Liver (tissue), 9 donors: ENCODE data around the gene FXYD4. TPM values are rescaled to one million over a fixed set of nuclear protein-coding genes. Genes with fewer than 3 reads are reported as not detected.

ENCODE experiments used
- DNase-seq: peaks from one replicate; pipeline ENCODE4 v3.0.0-alpha.2; 2017; ENCODE audit warnings: low spot score
- H3K27ac ChIP-seq, 2 donors: one replicate each; pipeline ENCODE4 v1.7.0; 2013; ENCODE audit warnings: inconsistent platforms in 2 of 2, low read length in 2 of 2, control low read depth in 1 of 2, low read depth in 1 of 2, mild to moderate bottlenecking in 1 of 2
- H3K27me3 ChIP-seq, 4 donors: one replicate each; pipeline versions ENCODE4 v1.6.1 to v1.7.0; 2013; ENCODE audit warnings: low read length in 3 of 4, inconsistent platforms in 1 of 4, mild to moderate bottlenecking in 1 of 4, moderate library complexity in 1 of 4; ENCODE audit not compliant: control insufficient read depth in 4 of 4, insufficient read depth in 4 of 4
- H3K36me3 ChIP-seq, 4 donors: one replicate each; pipeline versions ENCODE4 v1.6.1 to v1.7.0; 2013; ENCODE audit warnings: low read length in 3 of 4, mild to moderate bottlenecking in 3 of 4, low read depth in 1 of 4, moderate library complexity in 1 of 4; ENCODE audit not compliant: control insufficient read depth in 4 of 4, insufficient read depth in 3 of 4
- H3K4me1 ChIP-seq, 4 donors: one replicate each; pipeline versions ENCODE4 v1.6.1 to v1.7.0; 2013; ENCODE audit warnings: low read length in 3 of 4, mild to moderate bottlenecking in 3 of 4, moderate library complexity in 1 of 4; ENCODE audit not compliant: control insufficient read depth in 4 of 4, insufficient read depth in 4 of 4
- H3K4me3 ChIP-seq, 3 donors: one replicate each; pipeline versions ENCODE4 v1.6.1 to v1.7.0; 2013; ENCODE audit warnings: low read length in 3 of 3, control low read depth in 1 of 3, low read depth in 1 of 3, mild to moderate bottlenecking in 1 of 3
- H3K9ac ChIP-seq, 2 donors: one replicate each; pipeline ENCODE4 v1.7.0; 2013; ENCODE audit warnings: low read length in 2 of 2, mild to moderate bottlenecking in 2 of 2, moderate library complexity in 2 of 2, control low read depth in 1 of 2, low read depth in 1 of 2
- H3K9me3 ChIP-seq, 4 donors: one replicate each; pipeline versions ENCODE4 v1.6.1 to v1.7.0; 2013; ENCODE audit warnings: low read length in 3 of 4; ENCODE audit not compliant: control insufficient read depth in 4 of 4
- CTCF ChIP-seq: fragments of 150-350 bp; IDR thresholded peaks from 2 replicates; pipeline ENCODE4 v1.5.1; 2017; ENCODE audit warnings: improper control_type of control experiment, low read depth, low read length; ENCODE audit not compliant: missing input control
- EGR1 ChIP-seq, 2 donors: IDR thresholded peaks; 2 replicates each; pipeline ENCODE4 v1.6.1; 2016 to 2018; ENCODE audit warnings: antibody characterized with exemption in 2 of 2, low read depth in 2 of 2
- FOXA1 ChIP-seq: IDR thresholded peaks from 2 replicates; pipeline ENCODE4 v1.6.1; 2016; ENCODE audit warnings: antibody characterized with exemption
- FOXA2 ChIP-seq: IDR thresholded peaks from 2 replicates; pipeline ENCODE4 v1.6.1; 2016; ENCODE audit warnings: antibody characterized with exemption
- GABPA ChIP-seq, 2 donors: IDR thresholded peaks in 1 of 2; conservative IDR thresholded peaks in 1 of 2; 2 replicates each; pipeline ENCODE4 v1.6.1; 2016; ENCODE audit warnings: antibody characterized with exemption in 2 of 2, mild to moderate bottlenecking in 1 of 2, moderate library complexity in 1 of 2
- HNF4A ChIP-seq, 2 donors: conservative IDR thresholded peaks; 2 replicates each; pipeline ENCODE4 v1.6.1; 2016; ENCODE audit warnings: antibody characterized with exemption in 2 of 2, mild to moderate bottlenecking in 2 of 2
- HNF4G ChIP-seq: IDR thresholded peaks from 2 replicates; pipeline ENCODE4 v1.6.1; 2016; ENCODE audit warnings: antibody characterized with exemption
- JUND ChIP-seq, 2 donors: IDR thresholded peaks; 2 replicates each; pipeline ENCODE4 v1.6.1; 2016; ENCODE audit warnings: antibody characterized with exemption in 2 of 2
- MAX ChIP-seq: IDR thresholded peaks from 2 replicates; pipeline ENCODE4 v1.6.1; 2016; ENCODE audit warnings: antibody characterized with exemption
- NR2F2 ChIP-seq: IDR thresholded peaks from 2 replicates; pipeline ENCODE4 v1.6.1; 2016; ENCODE audit warnings: antibody characterized with exemption
- RAD21 ChIP-seq, 2 donors: IDR thresholded peaks; 2 replicates each; pipeline ENCODE4 v1.6.1; 2016; ENCODE audit warnings: antibody characterized with exemption in 2 of 2, mild to moderate bottlenecking in 2 of 2
- REST ChIP-seq: IDR thresholded peaks from 2 replicates; pipeline ENCODE4 v1.6.1; 2016; ENCODE audit warnings: antibody characterized with exemption, mild to moderate bottlenecking
- RXRA ChIP-seq, 2 donors: IDR thresholded peaks; 2 replicates each; pipeline ENCODE4 v1.6.1; 2017 to 2018; ENCODE audit warnings: antibody characterized with exemption in 2 of 2, mild to moderate bottlenecking in 1 of 2
- SP1 ChIP-seq: IDR thresholded peaks from 2 replicates; pipeline ENCODE4 v1.6.1; 2018; ENCODE audit warnings: antibody characterized with exemption, mild to moderate bottlenecking
- TAF1 ChIP-seq: conservative IDR thresholded peaks from 2 replicates; pipeline ENCODE4 v1.6.1; 2016; ENCODE audit warnings: antibody characterized with exemption, mild to moderate bottlenecking
- YY1 ChIP-seq: IDR thresholded peaks from 2 replicates; pipeline ENCODE4 v1.6.1; 2016; ENCODE audit warnings: antibody characterized with exemption, mild to moderate bottlenecking
- WGBS: extraction: QIAGEN DNeasy Blood & Tissue Kit; methylation state at CpG from one replicate; pipeline ENCODE4 v1.1.7; 2013; 5-methylcytosine and 5-hydroxymethylcytosine counted together
- polyA plus RNA-seq, 2 donors: library from polyadenylated mRNA; stranded (reverse) in 1 of 2; unstranded in 1 of 2; fragments of 200-250 nt in 1 of 2; fragments of >200 nt in 1 of 2; fragmentation: Nextera tagmentation in 1 of 2; extraction: Ambion mirVana in 1 of 2; gene quantifications; one replicate each; pipeline versions ENCODE4 v1.2.1 to v1.2.3, GENCODE V29; 2013 to 2015
- total RNA-seq, 2 donors: library from RNA; depleted of rRNA; stranded (reverse); fragments of >200 nt; gene quantifications; one replicate each; pipeline ENCODE4 v1.2.3, GENCODE V29; 2014
- TF ChIP-seq, protein P1 (sequence below): IDR thresholded peaks from 2 replicates; pipeline ENCODE4 v1.6.1; 2016; ENCODE audit warnings: antibody characterized with exemption
- TF ChIP-seq, protein P2 (sequence below): IDR thresholded peaks from 2 replicates; pipeline ENCODE4 v1.6.1; 2016; ENCODE audit warnings: antibody characterized with exemption
- donor health status: healthy.
- donor health status: healthy.
- donor health status: healthy.
- donor health status: healthy.
- donor health status: healthy.

The FXYD4 gene
- total and polyA plus RNA-seq, 4 donors, result not detected

GRCh38 chr10:43407148-43407575 is 35.7 kb downstream of the FXYD4 start:
- H3K9ac ChIP-seq, result peak overlapping the region; percentile 95
- H3K27ac ChIP-seq, result peak overlapping the region; percentile 99
- H3K27me3 ChIP-seq, result no peaks in the 10 kb centered on the region
- H3K4me1 ChIP-seq, result peaks cover 10 to 41% (median 24%) of the 10 kb centered on the region in 4 donors
- H3K36me3 ChIP-seq, result peaks cover 0 to 9% (median 4%) of the 10 kb centered on the region in 4 donors
- H3K9me3 ChIP-seq, result no peaks in the 10 kb centered on the region
- DNase-seq, result peak; percentile 69
- TF ChIP-seq CTCF (peak; percentile 3), GABPA (IDR thresholded peaks at IDR 0.05 in 1 of 2, conservative IDR thresholded peaks at IDR 0.05 in 1 of 2) (no peak), FOXA1 (no peak)
- H3K4me3 ChIP-seq, result peak overlapping the region; percentile 87 to 92 (median 89)
- WGBS, result under 1% methylated on average over 59 of the region's 59 CpGs

- under 1% methylated on average over 56 of the region's 56 CpGs for WGBS
- peak overlapping the region; percentile 69 to 95 for H3K9ac ChIP-seq
- no peaks in the 10 kb centered on the region for H3K27me3 ChIP-seq
- DNase-seq, result peak; percentile 84
- H3K9me3 ChIP-seq, result no peaks in the 10 kb centered on the region
- peak overlapping the region; percentile 87 to 92 (median 89) for H3K4me3 ChIP-seq
- H3K27ac ChIP-seq, result peak overlapping the region; percentile 99
- peaks cover 10 to 36% (median 19%) of the 10 kb centered on the region in 4 donors for H3K4me1 ChIP-seq
- TF ChIP-seq SP1, result peak; percentile 50
- TF ChIP-seq MAX, result peak; percentile 98
- peak; percentile 32 for TF ChIP-seq NR2F2
- TF ChIP-seq FOXA1, result no peak
- TF ChIP-seq RXRA (IDR thresholded peaks at IDR 0.05), result peak in 1 of 2 donors; percentile 17
- peak; percentile 82 for TF ChIP-seq YY1
- peak in 1 of 2 donors; percentile 52 for TF ChIP-seq GABPA (IDR thresholded peaks at IDR 0.05 in 1 of 2, conservative IDR thresholded peaks at IDR 0.05 in 1 of 2)
- TF ChIP-seq HNF4A (conservative IDR thresholded peaks at IDR 0.05), result peak; percentile 21 to 40
- TF ChIP-seq HNF4G, result no peak
- peak; percentile 35 for TF ChIP-seq CTCF
- TF ChIP-seq FOXA2, result no peak
- TF ChIP-seq REST, result peak; percentile 91
- TF ChIP-seq, protein P1, sequence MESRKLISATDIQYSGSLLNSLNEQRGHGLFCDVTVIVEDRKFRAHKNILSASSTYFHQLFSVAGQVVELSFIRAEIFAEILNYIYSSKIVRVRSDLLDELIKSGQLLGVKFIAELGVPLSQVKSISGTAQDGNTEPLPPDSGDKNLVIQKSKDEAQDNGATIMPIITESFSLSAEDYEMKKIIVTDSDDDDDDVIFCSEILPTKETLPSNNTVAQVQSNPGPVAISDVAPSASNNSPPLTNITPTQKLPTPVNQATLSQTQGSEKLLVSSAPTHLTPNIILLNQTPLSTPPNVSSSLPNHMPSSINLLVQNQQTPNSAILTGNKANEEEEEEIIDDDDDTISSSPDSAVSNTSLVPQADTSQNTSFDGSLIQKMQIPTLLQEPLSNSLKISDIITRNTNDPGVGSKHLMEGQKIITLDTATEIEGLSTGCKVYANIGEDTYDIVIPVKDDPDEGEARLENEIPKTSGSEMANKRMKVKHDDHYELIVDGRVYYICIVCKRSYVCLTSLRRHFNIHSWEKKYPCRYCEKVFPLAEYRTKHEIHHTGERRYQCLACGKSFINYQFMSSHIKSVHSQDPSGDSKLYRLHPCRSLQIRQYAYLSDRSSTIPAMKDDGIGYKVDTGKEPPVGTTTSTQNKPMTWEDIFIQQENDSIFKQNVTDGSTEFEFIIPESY, result peak; percentile 25
- peak; percentile 60 for TF ChIP-seq TAF1
- peak; percentile 96 to 99 for TF ChIP-seq EGR1 (IDR thresholded peaks at IDR 0.05; ENCODE audit: low read depth in 2 of 2)
- TF ChIP-seq JUND (IDR thresholded peaks at IDR 0.05), result peak in 1 of 2 donors; percentile 27
- TF ChIP-seq, protein P2, sequence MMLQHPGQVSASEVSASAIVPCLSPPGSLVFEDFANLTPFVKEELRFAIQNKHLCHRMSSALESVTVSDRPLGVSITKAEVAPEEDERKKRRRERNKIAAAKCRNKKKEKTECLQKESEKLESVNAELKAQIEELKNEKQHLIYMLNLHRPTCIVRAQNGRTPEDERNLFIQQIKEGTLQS, result no peak
- peak in 1 of 2 donors; percentile 27 for TF ChIP-seq RAD21 (IDR thresholded peaks at IDR 0.05)
- H3K36me3 ChIP-seq, result peaks cover 0 to 6% (median 4%) of the 10 kb centered on the region in 4 donors
These were observed 36.3 kb downstream of the FXYD4 start for GRCh38 chr10:43407576-43408330.
